Endothelial cell of umbilical vein (primary cell): ENCODE measurements around the gene PRIM1. TPM values are rescaled to one million over a fixed set of nuclear protein-coding genes. Genes with fewer than 3 reads are reported as not detected.

Experiments
- Bru-seq: library from RNA; stranded (reverse); fragments of 400-500 nt; gene quantifications from one replicate; lab custom pipeline; 2021; lab: Mats Ljungman, UMichigan
- BruChase-seq, 2 experiments: library from RNA; stranded (reverse); fragments of 400-500 nt; gene quantifications; one replicate each; lab custom pipeline; 2021; lab: Mats Ljungman, UMichigan
- BruUV-seq: library from RNA; stranded (reverse); fragments of 400-500 nt; replicated peaks from 2 replicates; lab custom pipeline; 2021; lab: Mats Ljungman, UMichigan
- CTCF ChIA-PET: fragments of 300-600, 350-600 bp; sonication (Branson Sonifier 250); formaldehyde crosslinking; loops from one replicate; lab custom pipeline; 2021; ENCODE audit warnings: antibody characterized with exemption, inconsistent platforms; lab: Charles Lee
- POLR2A ChIA-PET: fragments of 300-600, 350-600 bp; sonication (Branson Sonifier 250); formaldehyde crosslinking; loops from one replicate; lab custom pipeline; 2021; ENCODE audit warnings: antibody characterized with exemption, inconsistent platforms; lab: Charles Lee
- DNase-seq: peaks from one replicate; pipeline ENCODE4 v3.0.0-alpha.2; 2011; ENCODE audit warnings: low read depth, low spot score
- FAIRE-seq: peaks from 2 replicates; lab custom pipeline; 2011; peaks lifted over from hg19 to GRCh38; lab: Jason Lieb, UNC
- H2AFZ ChIP-seq: 2 replicates; pipeline ENCODE4 v1.6.0; 2012; ENCODE audit warnings: low read depth, low read length, control low read depth, inconsistent platforms
- H3K27ac ChIP-seq: 2 replicates; pipeline ENCODE4 v1.5.1; 2011; ENCODE audit warnings: low read depth, mild to moderate bottlenecking, control low read depth, low read length, moderate library complexity; ENCODE audit not compliant: insufficient read depth
- H3K27me3 ChIP-seq, 2 experiments: 2 replicates each; pipeline versions ENCODE4 v1.6.0 to v1.6.1; 2011; ENCODE audit warnings: low read length in 2 of 2, mixed read lengths in 1 of 2; ENCODE audit not compliant: control insufficient read depth in 2 of 2, insufficient read depth in 2 of 2
- H3K36me3 ChIP-seq, 2 experiments: 2 replicates in 1 of 2; 3 replicates in 1 of 2; pipeline ENCODE4 v1.5.1; 2011; ENCODE audit warnings: low read length in 2 of 2, mild to moderate bottlenecking in 1 of 2, moderate library complexity in 1 of 2; ENCODE audit not compliant: control insufficient read depth in 2 of 2, insufficient read depth in 2 of 2; ENCODE audit errors: extremely low read depth in 1 of 2
- H3K4me1 ChIP-seq: 3 replicates; pipeline ENCODE4 v1.5.1; 2011; ENCODE audit warnings: mild to moderate bottlenecking, low read length; ENCODE audit not compliant: control insufficient read depth, insufficient read depth; ENCODE audit errors: extremely low read depth
- H3K4me2 ChIP-seq: 2 replicates; pipeline ENCODE4 v1.6.1; 2011; ENCODE audit warnings: low read length, control low read depth, mixed read lengths; ENCODE audit not compliant: insufficient read depth
- H3K4me3 ChIP-seq, 3 experiments: fragments of 200-600 bp in 1 of 3; sonication (generic), shearing (Covaris generic) in 1 of 3; replicated peaks in 1 of 3; 2 replicates each; pipeline ENCODE4 v1.5.1; 2011 to 2016; ENCODE audit warnings: control low read depth in 3 of 3, low read length in 3 of 3, mild to moderate bottlenecking in 2 of 3, inconsistent platforms in 1 of 3, low read depth in 1 of 3, moderate library complexity in 1 of 3; ENCODE audit not compliant: insufficient read depth in 1 of 3
- H3K79me2 ChIP-seq: 2 replicates; pipeline ENCODE4 v1.6.0; 2012; ENCODE audit warnings: low read length, inconsistent platforms; ENCODE audit not compliant: control insufficient read depth, insufficient read depth
- H3K9ac ChIP-seq: replicated peaks from 2 replicates; pipeline ENCODE3; 2011; ENCODE audit warnings: low read length, control low read depth; ENCODE audit not compliant: insufficient read depth; ENCODE audit errors: extremely low read depth
- H3K9me1 ChIP-seq: replicated peaks from 3 replicates; pipeline ENCODE4 v1.6.0; 2011; ENCODE audit warnings: mild to moderate bottlenecking, low read length; ENCODE audit not compliant: control insufficient read depth, insufficient read depth; ENCODE audit errors: extremely low read depth
- H3K9me3 ChIP-seq: replicated peaks from 2 replicates; pipeline ENCODE4 v1.5.1; 2012; ENCODE audit warnings: low read length, inconsistent platforms; ENCODE audit not compliant: control insufficient read depth, insufficient read depth
- H4K20me1 ChIP-seq: replicated peaks from 2 replicates; pipeline ENCODE3; 2011; ENCODE audit warnings: mild to moderate bottlenecking, low read length; ENCODE audit not compliant: control insufficient read depth, insufficient read depth; ENCODE audit errors: extremely low read depth
- FOS ChIP-seq: IDR thresholded peaks from 2 replicates; pipeline ENCODE4 v1.6.1; 2011; ENCODE audit warnings: mild to moderate bottlenecking, low read length, moderate library complexity, borderline replicate concordance; ENCODE audit not compliant: insufficient read depth
- MAX ChIP-seq: IDR thresholded peaks from 2 replicates; pipeline ENCODE4 v1.6.1; 2011; ENCODE audit not compliant: insufficient read depth, insufficient read length
- MYC ChIP-seq: IDR thresholded peaks from one replicate; pipeline ENCODE4 v1.6.1; 2011; ENCODE audit warnings: mild to moderate bottlenecking, low read depth, low read length
- POLR2A ChIP-seq: IDR thresholded peaks from 2 replicates; pipeline ENCODE4 v1.6.1; 2012; ENCODE audit warnings: low read depth, mild to moderate bottlenecking, control low read depth, low read length
- dilution Hi-C: fragments of 300-500 bp; cut with MboI; formaldehyde crosslinking; loops from one replicate; pipeline ENCODE4 v1.15.0; 2019; ENCODE audit warnings: low sequenced_read_pairs; ENCODE audit not compliant: extremely low pct_ligation_motif_present
- intact Hi-C: fragments of 100-400 bp; cut with micrococcal nuclease; formaldehyde crosslinking; loops from one replicate; pipeline ENCODE4 v1.10.0; 2022
- long read RNA-seq: library from polyadenylated mRNA; stranded (forward); transcript quantifications from one replicate; pipeline ENCODE4 v2.0.0, GENCODE V29; 2021
- polyA minus RNA-seq, 3 experiments: library from RNA; depleted of rRNA, polyadenylated mRNA; stranded (reverse); fragments of >200 nt; gene quantifications; 1 replicate in 1 of 3; 2 replicates in 2 of 3; pipeline ENCODE4 v1.2.3, GENCODE V29; 2011
- polyA plus RNA-seq, 4 experiments: library from polyadenylated mRNA; depleted of rRNA in 3 of 4; stranded (reverse) in 3 of 4; unstranded in 1 of 4; fragments of >200 nt; gene quantifications; 2 replicates each; pipeline versions ENCODE4 v1.2.1 to v1.2.3, GENCODE V29; 2011 to 2012; ENCODE audit warnings: missing spikeins in 1 of 4
- total RNA-seq: library from RNA; stranded (reverse); gene quantifications from 2 replicates; pipeline ENCODE4 v1.2.3, GENCODE V29; 2021

PRIM1 gene
- total RNA-seq (12.1 and 13.4 TPM in 2 replicates), polyA plus RNA-seq (8.0 and 10.9 TPM in 2 replicates), polyA minus RNA-seq (16.9 and 17.4 TPM in 2 replicates), Bru-seq, nascent RNA (percentile 66 among the genes with signal in this experiment), BruChase-seq, experiment 1, labeled RNA remaining after a 6-hour chase (percentile 62 among the genes with signal in this experiment), BruChase-seq, experiment 2, labeled RNA remaining after a 2-hour chase (percentile 62 among the genes with signal in this experiment)
- 12.4 and 15.2 TPM in 2 replicates for polyA plus RNA-seq (2011; cell fraction: cytosol; rRNA removed)
- 15.6 and 17.6 TPM in 2 replicates for polyA plus RNA-seq (2011; cell fraction: nucleus; rRNA removed)
- polyA plus RNA-seq (2012), result 5.6 and 15.0 TPM in 2 replicates
- polyA minus RNA-seq (2011; cell fraction: cytosol; rRNA and poly(A)+ RNA removed), result 30.0 TPM
- 9.4 and 12.4 TPM in 2 replicates for polyA minus RNA-seq (2011; cell fraction: nucleus; rRNA and poly(A)+ RNA removed)
- long read RNA-seq, transcript PRIM1-201 (13 exons, 1,393 nt), result major isoform, 19 of 58 reads
- long read RNA-seq, partial matches to known transcripts, result 35 of 58 reads
- long read RNA-seq, other reads (novel, unspliced or antisense), result 4 of 58 reads

GRCh38 chr12:56751712-56752598 is at the start of gene PRIM1:
TSS of gene PRIM1 (minus strand) at chr12:56752323. CDS start at chr12:56752298, 25 bp downstream.
- DNase-seq, result peak; percentile 81
- H3K9ac ChIP-seq, result peak within 1 kb of the TSS; percentile 90
- no peaks in the 10 kb centered on the region for H3K36me3 ChIP-seq
- TSS peak; percentile 74 for BruUV-seq
- no peaks in the 10 kb centered on the region for H3K9me3 ChIP-seq
- H3K9me1 ChIP-seq, result no peaks in the 10 kb centered on the region
- ChIA-PET CTCF (interaction anchor here (1.1 to 1.2 kb wide), 2 partner anchors 115 to 250 kb away, joined by 3 to 4 read pairs; no protein-coding TSS in a partner anchor), POLR2A (interaction anchor here (1.2 kb wide), 1 partner anchor 26 kb away, joined by 3 read pairs; the partner anchor contains the start of gene NACA)
- H3K4me2 ChIP-seq, result peak within 1 kb of the TSS; percentile 100
- peaks cover 4% of the 10 kb centered on the region for H3K79me2 ChIP-seq
- H3K27me3 ChIP-seq, result no peaks in the 10 kb centered on the region
- no peak for TF ChIP-seq MYC
- peak; percentile 77 for TF ChIP-seq FOS
- TF ChIP-seq POLR2A, result peak; percentile 62
- no peak for TF ChIP-seq MAX
- dilution Hi-C loops, result no loop called here
- peak within 1 kb of the TSS; percentile 100 for H2AFZ ChIP-seq
- peak; percentile 73 for FAIRE-seq
- peak within 1 kb of the TSS; percentile 52 to 98 (median 94) for H3K4me3 ChIP-seq
- intact Hi-C loops, result loop anchor here (1.0 to 2.0 kb wide), 2 partner anchors 27 to 63 kb away; partner anchors contain the start of genes NACA and PTGES3
- peak within 1 kb of the TSS; percentile 75 for H3K27ac ChIP-seq
- no peaks in the 10 kb centered on the region for H4K20me1 ChIP-seq
- H3K4me1 ChIP-seq, result peaks cover 11% of the 10 kb centered on the region
